Stimulated activated CD4-positive, alpha-beta T cell treated with anti-CD3 and anti-CD28 coated beads, Interleukin-12 subunit alpha, Interleukin-12 subunit beta, amount 100 ng/mL, for 4 hours (primary cell): ENCODE measurements around the gene TANGO2.
A peak's percentile ranks its signal among the peaks of the same experiment; 100 is the strongest.

Experiments used
- DNase-seq: peaks from one replicate; pipeline ENCODE4 v3.0.0-alpha.2; 2020

Gene TANGO2

GRCh38 chr22:19984201-19984753, 36.6 kb upstream of the TANGO2 start:
- no peak for DNase-seq

- no peak for DNase-seq
Observed at GRCh38 chr22:19984851-19985811, 35.8 kb upstream of the TANGO2 start.

GRCh38 chr22:19986011-19986409, 34.9 kb upstream of the TANGO2 start:
- DNase-seq: no peak

GRCh38 chr22:19986410-19987341, 34.2 kb upstream of the TANGO2 start:
- DNase-seq: peak; percentile 56

- DNase-seq: no peak
Observed at GRCh38 chr22:19987394-19988306, 33.3 kb upstream of the TANGO2 start.

- no peak for DNase-seq
Observed at GRCh38 chr22:19988331-19988808, 32.5 kb upstream of the TANGO2 start.

GRCh38 chr22:19988965-19989724, 31.8 kb upstream of the TANGO2 start:
- DNase-seq: no peak

- no peak for DNase-seq
Observed at GRCh38 chr22:19989725-19990067, 31.2 kb upstream of the TANGO2 start.

GRCh38 chr22:19990188-19990587, 30.7 kb upstream of the TANGO2 start:
- DNase-seq: no peak

- no peak for DNase-seq
Observed at GRCh38 chr22:19990609-19991394, 30.1 kb upstream of the TANGO2 start.

GRCh38 chr22:19991395-19991644, 29.6 kb upstream of the TANGO2 start:
- DNase-seq: no peak

- no peak for DNase-seq
Observed at GRCh38 chr22:19991645-19992451, 29.1 kb upstream of the TANGO2 start.

- no peak for DNase-seq
Observed at GRCh38 chr22:19992481-19992911, 28.4 kb upstream of the TANGO2 start.

GRCh38 chr22:19992921-19993355, 28.0 kb upstream of the TANGO2 start:
- no peak for DNase-seq

GRCh38 chr22:19993926-19994325, 27.0 kb upstream of the TANGO2 start:
- DNase-seq: no peak

- no peak for DNase-seq
Observed at GRCh38 chr22:19994851-19995610, 25.9 kb upstream of the TANGO2 start.

- DNase-seq: no peak
Observed at GRCh38 chr22:19995611-19996339, 25.1 kb upstream of the TANGO2 start.

- DNase-seq: no peak
Observed at GRCh38 chr22:19996694-19997384, 24.1 kb upstream of the TANGO2 start.
